Liver (tissue), 9 donors: ENCODE data around the gene IFT122. TPM values are rescaled to one million over a fixed set of nuclear protein-coding genes. Genes with fewer than 3 reads are reported as not detected.

Experiments
- DNase-seq: peaks from one replicate; pipeline ENCODE4 v3.0.0-alpha.2; 2017; ENCODE audit warnings: low spot score
- H3K27ac ChIP-seq, 2 donors: one replicate each; pipeline ENCODE4 v1.7.0; 2013; ENCODE audit warnings: inconsistent platforms in 2 of 2, low read length in 2 of 2, control low read depth in 1 of 2, low read depth in 1 of 2, mild to moderate bottlenecking in 1 of 2
- H3K27me3 ChIP-seq, 4 donors: one replicate each; pipeline versions ENCODE4 v1.6.1 to v1.7.0; 2013; ENCODE audit warnings: low read length in 3 of 4, inconsistent platforms in 1 of 4, mild to moderate bottlenecking in 1 of 4, moderate library complexity in 1 of 4; ENCODE audit not compliant: control insufficient read depth in 4 of 4, insufficient read depth in 4 of 4
- H3K36me3 ChIP-seq, 4 donors: one replicate each; pipeline versions ENCODE4 v1.6.1 to v1.7.0; 2013; ENCODE audit warnings: low read length in 3 of 4, mild to moderate bottlenecking in 3 of 4, low read depth in 1 of 4, moderate library complexity in 1 of 4; ENCODE audit not compliant: control insufficient read depth in 4 of 4, insufficient read depth in 3 of 4
- H3K4me1 ChIP-seq, 4 donors: one replicate each; pipeline versions ENCODE4 v1.6.1 to v1.7.0; 2013; ENCODE audit warnings: low read length in 3 of 4, mild to moderate bottlenecking in 3 of 4, moderate library complexity in 1 of 4; ENCODE audit not compliant: control insufficient read depth in 4 of 4, insufficient read depth in 4 of 4
- H3K4me3 ChIP-seq, 3 donors: one replicate each; pipeline versions ENCODE4 v1.6.1 to v1.7.0; 2013; ENCODE audit warnings: low read length in 3 of 3, control low read depth in 1 of 3, low read depth in 1 of 3, mild to moderate bottlenecking in 1 of 3
- H3K9ac ChIP-seq, 2 donors: one replicate each; pipeline ENCODE4 v1.7.0; 2013; ENCODE audit warnings: low read length in 2 of 2, mild to moderate bottlenecking in 2 of 2, moderate library complexity in 2 of 2, control low read depth in 1 of 2, low read depth in 1 of 2
- H3K9me3 ChIP-seq, 4 donors: one replicate each; pipeline versions ENCODE4 v1.6.1 to v1.7.0; 2013; ENCODE audit warnings: low read length in 3 of 4; ENCODE audit not compliant: control insufficient read depth in 4 of 4
- CTCF ChIP-seq: fragments of 150-350 bp; IDR thresholded peaks from 2 replicates; pipeline ENCODE4 v1.5.1; 2017; ENCODE audit warnings: improper control_type of control experiment, low read depth, low read length; ENCODE audit not compliant: missing input control
- EGR1 ChIP-seq, 2 donors: IDR thresholded peaks; 2 replicates each; pipeline ENCODE4 v1.6.1; 2016 to 2018; ENCODE audit warnings: antibody characterized with exemption in 2 of 2, low read depth in 2 of 2
- FOXA1 ChIP-seq: IDR thresholded peaks from 2 replicates; pipeline ENCODE4 v1.6.1; 2016; ENCODE audit warnings: antibody characterized with exemption
- FOXA2 ChIP-seq: IDR thresholded peaks from 2 replicates; pipeline ENCODE4 v1.6.1; 2016; ENCODE audit warnings: antibody characterized with exemption
- GABPA ChIP-seq, 2 donors: IDR thresholded peaks in 1 of 2; conservative IDR thresholded peaks in 1 of 2; 2 replicates each; pipeline ENCODE4 v1.6.1; 2016; ENCODE audit warnings: antibody characterized with exemption in 2 of 2, mild to moderate bottlenecking in 1 of 2, moderate library complexity in 1 of 2
- HNF4A ChIP-seq, 2 donors: conservative IDR thresholded peaks; 2 replicates each; pipeline ENCODE4 v1.6.1; 2016; ENCODE audit warnings: antibody characterized with exemption in 2 of 2, mild to moderate bottlenecking in 2 of 2
- HNF4G ChIP-seq: IDR thresholded peaks from 2 replicates; pipeline ENCODE4 v1.6.1; 2016; ENCODE audit warnings: antibody characterized with exemption
- JUND ChIP-seq, 2 donors: IDR thresholded peaks; 2 replicates each; pipeline ENCODE4 v1.6.1; 2016; ENCODE audit warnings: antibody characterized with exemption in 2 of 2
- NR2F2 ChIP-seq: IDR thresholded peaks from 2 replicates; pipeline ENCODE4 v1.6.1; 2016; ENCODE audit warnings: antibody characterized with exemption
- RAD21 ChIP-seq, 2 donors: IDR thresholded peaks; 2 replicates each; pipeline ENCODE4 v1.6.1; 2016; ENCODE audit warnings: antibody characterized with exemption in 2 of 2, mild to moderate bottlenecking in 2 of 2
- RXRA ChIP-seq, 2 donors: IDR thresholded peaks; 2 replicates each; pipeline ENCODE4 v1.6.1; 2017 to 2018; ENCODE audit warnings: antibody characterized with exemption in 2 of 2, mild to moderate bottlenecking in 1 of 2
- SP1 ChIP-seq: IDR thresholded peaks from 2 replicates; pipeline ENCODE4 v1.6.1; 2018; ENCODE audit warnings: antibody characterized with exemption, mild to moderate bottlenecking
- TAF1 ChIP-seq: conservative IDR thresholded peaks from 2 replicates; pipeline ENCODE4 v1.6.1; 2016; ENCODE audit warnings: antibody characterized with exemption, mild to moderate bottlenecking
- YY1 ChIP-seq: IDR thresholded peaks from 2 replicates; pipeline ENCODE4 v1.6.1; 2016; ENCODE audit warnings: antibody characterized with exemption, mild to moderate bottlenecking
- WGBS: extraction: QIAGEN DNeasy Blood & Tissue Kit; methylation state at CpG from one replicate; pipeline ENCODE4 v1.1.7; 2013; 5-methylcytosine and 5-hydroxymethylcytosine counted together
- polyA plus RNA-seq, 2 donors: library from polyadenylated mRNA; stranded (reverse) in 1 of 2; unstranded in 1 of 2; fragments of 200-250 nt in 1 of 2; fragments of >200 nt in 1 of 2; fragmentation: Nextera tagmentation in 1 of 2; extraction: Ambion mirVana in 1 of 2; gene quantifications; one replicate each; pipeline versions ENCODE4 v1.2.1 to v1.2.3, GENCODE V29; 2013 to 2015
- total RNA-seq, 2 donors: library from RNA; depleted of rRNA; stranded (reverse); fragments of >200 nt; gene quantifications; one replicate each; pipeline ENCODE4 v1.2.3, GENCODE V29; 2014
- TF ChIP-seq, protein P1 (sequence below): IDR thresholded peaks from 2 replicates; pipeline ENCODE4 v1.6.1; 2016; ENCODE audit warnings: antibody characterized with exemption
- TF ChIP-seq, protein P2 (sequence below): IDR thresholded peaks from 2 replicates; pipeline ENCODE4 v1.6.1; 2016; ENCODE audit warnings: antibody characterized with exemption
- TF ChIP-seq, protein P3 (sequence below): IDR thresholded peaks from 2 replicates; pipeline ENCODE4 v1.6.1; 2016; ENCODE audit warnings: antibody characterized with exemption, mild to moderate bottlenecking
- TF ChIP-seq, protein P4 (sequence below): IDR thresholded peaks from 2 replicates; pipeline ENCODE4 v1.6.1; 2016; ENCODE audit warnings: antibody characterized with exemption
- donor health status: healthy.
- donor health status: healthy.
- donor health status: healthy.
- donor health status: healthy.
- donor health status: healthy.

The IFT122 gene
- total and polyA plus RNA-seq, 4 donors = 3.3 to 25.8 (median 10.6) TPM

DNA sequence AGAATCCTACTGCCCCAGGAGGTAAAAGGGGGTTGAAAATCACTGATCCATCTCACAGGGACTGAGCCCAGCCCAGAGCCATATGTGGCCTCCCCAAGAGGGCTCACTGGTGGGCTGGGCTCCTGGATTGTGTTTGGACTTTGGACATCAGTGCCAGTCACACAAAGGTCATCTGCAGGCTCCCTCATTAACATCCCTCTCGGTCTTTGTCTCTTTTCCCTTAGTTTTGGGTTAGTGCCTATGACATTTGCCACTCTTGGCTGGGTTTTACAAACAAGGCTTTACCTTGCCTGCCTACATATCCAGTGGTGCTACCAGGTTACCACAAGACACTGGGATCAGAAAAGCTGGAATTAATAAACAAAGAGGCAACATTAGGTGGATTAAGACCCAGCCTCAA is 27.9 kb downstream of the IFT122 start:
- TF ChIP-seq EGR1 (IDR thresholded peaks at IDR 0.05; ENCODE audit: low read depth in 2 of 2) (no peak), YY1 (peak; percentile 55), HNF4G (peak; percentile 87), SP1 (peak; percentile 96), NR2F2 (peak; percentile 26), RAD21 (IDR thresholded peaks at IDR 0.05) (peak in 1 of 2 donors; percentile 50), TAF1 (no peak), RXRA (IDR thresholded peaks at IDR 0.05) (peak; percentile 94 to 95), GABPA (IDR thresholded peaks at IDR 0.05 in 1 of 2, conservative IDR thresholded peaks at IDR 0.05 in 1 of 2) (no peak), HNF4A (conservative IDR thresholded peaks at IDR 0.05) (peak; percentile 97), CTCF (no peak), FOXA2 (no peak), JUND (IDR thresholded peaks at IDR 0.05) (no peak), FOXA1 (peak; percentile 17)
- TF ChIP-seq, protein P1, sequence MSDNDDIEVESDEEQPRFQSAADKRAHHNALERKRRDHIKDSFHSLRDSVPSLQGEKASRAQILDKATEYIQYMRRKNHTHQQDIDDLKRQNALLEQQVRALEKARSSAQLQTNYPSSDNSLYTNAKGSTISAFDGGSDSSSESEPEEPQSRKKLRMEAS = no peak
- TF ChIP-seq, protein P2, sequence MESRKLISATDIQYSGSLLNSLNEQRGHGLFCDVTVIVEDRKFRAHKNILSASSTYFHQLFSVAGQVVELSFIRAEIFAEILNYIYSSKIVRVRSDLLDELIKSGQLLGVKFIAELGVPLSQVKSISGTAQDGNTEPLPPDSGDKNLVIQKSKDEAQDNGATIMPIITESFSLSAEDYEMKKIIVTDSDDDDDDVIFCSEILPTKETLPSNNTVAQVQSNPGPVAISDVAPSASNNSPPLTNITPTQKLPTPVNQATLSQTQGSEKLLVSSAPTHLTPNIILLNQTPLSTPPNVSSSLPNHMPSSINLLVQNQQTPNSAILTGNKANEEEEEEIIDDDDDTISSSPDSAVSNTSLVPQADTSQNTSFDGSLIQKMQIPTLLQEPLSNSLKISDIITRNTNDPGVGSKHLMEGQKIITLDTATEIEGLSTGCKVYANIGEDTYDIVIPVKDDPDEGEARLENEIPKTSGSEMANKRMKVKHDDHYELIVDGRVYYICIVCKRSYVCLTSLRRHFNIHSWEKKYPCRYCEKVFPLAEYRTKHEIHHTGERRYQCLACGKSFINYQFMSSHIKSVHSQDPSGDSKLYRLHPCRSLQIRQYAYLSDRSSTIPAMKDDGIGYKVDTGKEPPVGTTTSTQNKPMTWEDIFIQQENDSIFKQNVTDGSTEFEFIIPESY = no peak
- TF ChIP-seq, protein P3, sequence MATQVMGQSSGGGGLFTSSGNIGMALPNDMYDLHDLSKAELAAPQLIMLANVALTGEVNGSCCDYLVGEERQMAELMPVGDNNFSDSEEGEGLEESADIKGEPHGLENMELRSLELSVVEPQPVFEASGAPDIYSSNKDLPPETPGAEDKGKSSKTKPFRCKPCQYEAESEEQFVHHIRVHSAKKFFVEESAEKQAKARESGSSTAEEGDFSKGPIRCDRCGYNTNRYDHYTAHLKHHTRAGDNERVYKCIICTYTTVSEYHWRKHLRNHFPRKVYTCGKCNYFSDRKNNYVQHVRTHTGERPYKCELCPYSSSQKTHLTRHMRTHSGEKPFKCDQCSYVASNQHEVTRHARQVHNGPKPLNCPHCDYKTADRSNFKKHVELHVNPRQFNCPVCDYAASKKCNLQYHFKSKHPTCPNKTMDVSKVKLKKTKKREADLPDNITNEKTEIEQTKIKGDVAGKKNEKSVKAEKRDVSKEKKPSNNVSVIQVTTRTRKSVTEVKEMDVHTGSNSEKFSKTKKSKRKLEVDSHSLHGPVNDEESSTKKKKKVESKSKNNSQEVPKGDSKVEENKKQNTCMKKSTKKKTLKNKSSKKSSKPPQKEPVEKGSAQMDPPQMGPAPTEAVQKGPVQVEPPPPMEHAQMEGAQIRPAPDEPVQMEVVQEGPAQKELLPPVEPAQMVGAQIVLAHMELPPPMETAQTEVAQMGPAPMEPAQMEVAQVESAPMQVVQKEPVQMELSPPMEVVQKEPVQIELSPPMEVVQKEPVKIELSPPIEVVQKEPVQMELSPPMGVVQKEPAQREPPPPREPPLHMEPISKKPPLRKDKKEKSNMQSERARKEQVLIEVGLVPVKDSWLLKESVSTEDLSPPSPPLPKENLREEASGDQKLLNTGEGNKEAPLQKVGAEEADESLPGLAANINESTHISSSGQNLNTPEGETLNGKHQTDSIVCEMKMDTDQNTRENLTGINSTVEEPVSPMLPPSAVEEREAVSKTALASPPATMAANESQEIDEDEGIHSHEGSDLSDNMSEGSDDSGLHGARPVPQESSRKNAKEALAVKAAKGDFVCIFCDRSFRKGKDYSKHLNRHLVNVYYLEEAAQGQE = peak; percentile 69
- TF ChIP-seq, protein P4, sequence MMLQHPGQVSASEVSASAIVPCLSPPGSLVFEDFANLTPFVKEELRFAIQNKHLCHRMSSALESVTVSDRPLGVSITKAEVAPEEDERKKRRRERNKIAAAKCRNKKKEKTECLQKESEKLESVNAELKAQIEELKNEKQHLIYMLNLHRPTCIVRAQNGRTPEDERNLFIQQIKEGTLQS = no peak

More for the DNA sequence above, 27.9 kb downstream of the IFT122 start:
- Histone ChIP-seq H3K36me3 (peaks cover 0 to 2% (median 0%) of the 10 kb centered on the region in 4 donors), H3K27ac (peak overlapping the region; percentile 39 to 67), H3K9me3 (no peaks in the 10 kb centered on the region), H3K9ac (no peak overlapping the region), H3K4me1 (peaks cover 11 to 33% (median 24%) of the 10 kb centered on the region in 4 donors), H3K4me3 (no peak overlapping the region), H3K27me3 (no peaks in the 10 kb centered on the region)
- 31% methylated on average over 1 of the region's 1 CpG for WGBS
- DNase-seq = no peak
